IMR-90 (cell line): ENCODE results near the gene RGS9BP.

Source experiments
- CEBPB ChIP-seq: IDR thresholded peaks from 2 replicates; pipeline ENCODE4 v1.6.1; 2012; ENCODE audit warnings: low read depth, low read length, improper control_type of control experiment
- FOS ChIP-seq: fragments of 150-350 bp; IDR thresholded peaks from 2 replicates; pipeline ENCODE4 v1.6.1; 2016; ENCODE audit warnings: low read depth, low read length
- MAFK ChIP-seq: IDR thresholded peaks from 2 replicates; pipeline ENCODE4 v1.6.1; 2012; ENCODE audit warnings: low read depth, low read length, improper control_type of control experiment
- MXI1 ChIP-seq: IDR thresholded peaks from 2 replicates; pipeline ENCODE4 v1.6.1; 2012; ENCODE audit warnings: low read depth, mild to moderate bottlenecking, low read length, moderate library complexity, borderline replicate concordance
- NFE2L2 ChIP-seq: fragments of 150-350 bp; IDR thresholded peaks from 2 replicates; pipeline ENCODE4 v1.6.1; 2016; ENCODE audit warnings: low read depth, mild to moderate bottlenecking, low read length
- POLR2A ChIP-seq: IDR thresholded peaks from 2 replicates; pipeline ENCODE4 v1.6.1; 2012; ENCODE audit warnings: mild to moderate bottlenecking, low read depth, low read length
- RAD21 ChIP-seq: IDR thresholded peaks from 2 replicates; pipeline ENCODE4 v1.6.1; 2012; ENCODE audit warnings: low read length, improper control_type of control experiment
- RFX5 ChIP-seq: IDR thresholded peaks from 2 replicates; pipeline ENCODE4 v1.8.0; 2012; ENCODE audit warnings: low read depth, mild to moderate bottlenecking, low read length, moderate library complexity
- TF ChIP-seq, protein P1 (sequence below): conservative IDR thresholded peaks from 2 replicates; pipeline ENCODE4 v1.5.1; 2012; ENCODE audit warnings: mild to moderate bottlenecking, low read depth, low read length, improper control_type of control experiment
- TF ChIP-seq, protein P2 (sequence below): fragments of 150-350 bp; IDR thresholded peaks from 2 replicates; pipeline ENCODE4 v1.6.1; 2017; ENCODE audit warnings: mild to moderate bottlenecking, antibody characterized with exemption, low read length, low read depth

DNA sequence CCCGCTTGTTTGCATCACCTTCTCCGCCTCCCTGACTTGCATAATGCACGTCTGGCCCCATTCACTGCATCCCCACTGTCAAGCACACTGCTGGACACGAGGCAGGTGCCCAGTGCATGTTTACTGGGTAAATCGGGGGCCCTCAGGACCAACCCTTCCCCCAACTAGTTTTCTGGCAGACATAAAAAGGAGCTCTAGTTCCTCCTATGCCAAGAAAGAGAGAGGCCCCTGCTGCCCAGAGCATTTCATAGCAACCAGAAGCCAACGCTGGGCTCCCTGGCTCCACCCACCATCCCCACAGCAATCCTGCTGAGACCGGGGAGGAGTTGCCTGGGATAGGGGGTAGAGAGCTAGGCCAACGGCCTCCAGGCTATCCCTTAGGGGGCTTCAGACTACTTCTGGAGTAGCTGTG, 23.9 kb upstream of the RGS9BP start:
- TF ChIP-seq, protein P1, sequence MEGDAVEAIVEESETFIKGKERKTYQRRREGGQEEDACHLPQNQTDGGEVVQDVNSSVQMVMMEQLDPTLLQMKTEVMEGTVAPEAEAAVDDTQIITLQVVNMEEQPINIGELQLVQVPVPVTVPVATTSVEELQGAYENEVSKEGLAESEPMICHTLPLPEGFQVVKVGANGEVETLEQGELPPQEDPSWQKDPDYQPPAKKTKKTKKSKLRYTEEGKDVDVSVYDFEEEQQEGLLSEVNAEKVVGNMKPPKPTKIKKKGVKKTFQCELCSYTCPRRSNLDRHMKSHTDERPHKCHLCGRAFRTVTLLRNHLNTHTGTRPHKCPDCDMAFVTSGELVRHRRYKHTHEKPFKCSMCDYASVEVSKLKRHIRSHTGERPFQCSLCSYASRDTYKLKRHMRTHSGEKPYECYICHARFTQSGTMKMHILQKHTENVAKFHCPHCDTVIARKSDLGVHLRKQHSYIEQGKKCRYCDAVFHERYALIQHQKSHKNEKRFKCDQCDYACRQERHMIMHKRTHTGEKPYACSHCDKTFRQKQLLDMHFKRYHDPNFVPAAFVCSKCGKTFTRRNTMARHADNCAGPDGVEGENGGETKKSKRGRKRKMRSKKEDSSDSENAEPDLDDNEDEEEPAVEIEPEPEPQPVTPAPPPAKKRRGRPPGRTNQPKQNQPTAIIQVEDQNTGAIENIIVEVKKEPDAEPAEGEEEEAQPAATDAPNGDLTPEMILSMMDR = no peak
- TF ChIP-seq POLR2A = no peak
- TF ChIP-seq CEBPB = no peak
- no peak for TF ChIP-seq MXI1
- no peak for TF ChIP-seq RFX5
- TF ChIP-seq RAD21 = no peak
- TF ChIP-seq NFE2L2 = no peak
- TF ChIP-seq FOS = no peak
- no peak for TF ChIP-seq MAFK
- TF ChIP-seq, protein P2, sequence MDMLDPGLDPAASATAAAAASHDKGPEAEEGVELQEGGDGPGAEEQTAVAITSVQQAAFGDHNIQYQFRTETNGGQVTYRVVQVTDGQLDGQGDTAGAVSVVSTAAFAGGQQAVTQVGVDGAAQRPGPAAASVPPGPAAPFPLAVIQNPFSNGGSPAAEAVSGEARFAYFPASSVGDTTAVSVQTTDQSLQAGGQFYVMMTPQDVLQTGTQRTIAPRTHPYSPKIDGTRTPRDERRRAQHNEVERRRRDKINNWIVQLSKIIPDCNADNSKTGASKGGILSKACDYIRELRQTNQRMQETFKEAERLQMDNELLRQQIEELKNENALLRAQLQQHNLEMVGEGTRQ = no peak
